ENCODE results near the gene MSH6. TPM values are rescaled to one million over a fixed set of nuclear protein-coding genes. Genes with fewer than 3 reads are reported as not detected.

MSH6 gene
- 100 to 1,000 TPM; 145 to 151 TPM for total RNA-seq

GRCh38 chr2:47782671-47783485 lies at the start of gene MSH6:
Gene MSH6, plus strand, starts transcription at chr2:47783145. Its CDS starts 89 bp downstream, at chr2:47783234.
- ChIA-PET CTCF (interaction anchor here (1.3 to 6.4 kb wide), 2 partner anchors 16 to 448 kb away, joined by 3 to 42 read pairs; no protein-coding TSS in a partner anchor), POLR2A (interaction anchor here (0.7 to 2.5 kb wide), 12 partner anchors 9 to 380 kb away, joined by 3 to 15 read pairs (median 5); partner anchors contain the start of gene MSH2)
- H3K27ac Mint-ChIP-seq, result peak within 1 kb of the TSS; percentile 91
- no peak for TF ChIP-seq CTCF (IDR thresholded peaks at IDR 0.05)
- H3K36me3 Mint-ChIP-seq (ENCODE audit: low read depth), result peaks cover 30% of the 10 kb centered on the region
- intact Hi-C loops (cut with micrococcal nuclease), result no loop called here
- peak within 1 kb of the TSS; percentile 88 for H3K4me3 Mint-ChIP-seq
- no peaks in the 10 kb centered on the region for H3K27me3 Mint-ChIP-seq
- peak; percentile 88 for DNase-seq
- H3K4me1 Mint-ChIP-seq (ENCODE audit: low read depth), result peaks cover 16% of the 10 kb centered on the region
- ATAC-seq, result peak; percentile 92
- H3K9me3 Mint-ChIP-seq, result no peaks in the 10 kb centered on the region

GRCh38 chr2:47735136-47735869 lies 47.6 kb upstream of the MSH6 start:
- intact Hi-C loops (cut with micrococcal nuclease), result no loop called here
- ChIA-PET CTCF (interaction anchor here (1.0 kb wide), 1 partner anchor 32 kb away, joined by 3 read pairs; no protein-coding TSS in a partner anchor), POLR2A (no interaction called here)
- Mint-ChIP-seq H3K9me3 (no peaks in the 10 kb centered on the region), H3K4me3 (no peak overlapping the region), H3K36me3 (ENCODE audit: low read depth) (no peaks in the 10 kb centered on the region), H3K27ac (no peak overlapping the region), H3K4me1 (ENCODE audit: low read depth) (no peaks in the 10 kb centered on the region), H3K27me3 (peaks cover 1% of the 10 kb centered on the region)
- no peak for ATAC-seq
- TF ChIP-seq CTCF (IDR thresholded peaks at IDR 0.05), result no peak
- DNase-seq, result no peak

DNA sequence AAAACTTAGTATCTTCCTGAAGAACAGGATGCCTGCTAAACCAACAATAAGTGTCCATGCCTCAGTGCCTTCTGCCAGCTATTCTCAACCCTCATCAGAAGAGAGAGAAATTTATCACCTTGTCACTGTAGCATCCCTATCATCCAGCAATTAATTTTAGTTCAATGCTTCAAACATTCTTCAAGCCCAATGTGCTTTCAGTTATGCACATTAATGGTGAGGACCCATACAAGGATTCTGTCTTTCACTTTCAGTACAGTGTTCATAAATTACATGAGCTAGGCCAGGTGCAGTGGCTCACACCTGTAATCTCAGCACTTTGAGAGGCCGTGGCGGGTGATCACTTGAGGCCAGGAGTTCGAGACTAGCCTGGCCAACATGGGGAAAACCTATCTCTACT lies 47.0 kb upstream of the MSH6 start:
- Mint-ChIP-seq H3K9me3 (no peaks in the 10 kb centered on the region), H3K27me3 (peaks cover 1% of the 10 kb centered on the region), H3K4me1 (ENCODE audit: low read depth) (no peaks in the 10 kb centered on the region), H3K36me3 (ENCODE audit: low read depth) (no peaks in the 10 kb centered on the region), H3K4me3 (no peak overlapping the region), H3K27ac (no peak overlapping the region)
- ChIA-PET CTCF (interaction anchor here (0.8 kb wide), 1 partner anchor 12 kb away, joined by 3 read pairs; no protein-coding TSS in a partner anchor), POLR2A (no interaction called here)
- ATAC-seq (no peak), DNase-seq (no peak)
- no peak for TF ChIP-seq CTCF (IDR thresholded peaks at IDR 0.05)
- intact Hi-C loops (cut with micrococcal nuclease), result no loop called here

DNA sequence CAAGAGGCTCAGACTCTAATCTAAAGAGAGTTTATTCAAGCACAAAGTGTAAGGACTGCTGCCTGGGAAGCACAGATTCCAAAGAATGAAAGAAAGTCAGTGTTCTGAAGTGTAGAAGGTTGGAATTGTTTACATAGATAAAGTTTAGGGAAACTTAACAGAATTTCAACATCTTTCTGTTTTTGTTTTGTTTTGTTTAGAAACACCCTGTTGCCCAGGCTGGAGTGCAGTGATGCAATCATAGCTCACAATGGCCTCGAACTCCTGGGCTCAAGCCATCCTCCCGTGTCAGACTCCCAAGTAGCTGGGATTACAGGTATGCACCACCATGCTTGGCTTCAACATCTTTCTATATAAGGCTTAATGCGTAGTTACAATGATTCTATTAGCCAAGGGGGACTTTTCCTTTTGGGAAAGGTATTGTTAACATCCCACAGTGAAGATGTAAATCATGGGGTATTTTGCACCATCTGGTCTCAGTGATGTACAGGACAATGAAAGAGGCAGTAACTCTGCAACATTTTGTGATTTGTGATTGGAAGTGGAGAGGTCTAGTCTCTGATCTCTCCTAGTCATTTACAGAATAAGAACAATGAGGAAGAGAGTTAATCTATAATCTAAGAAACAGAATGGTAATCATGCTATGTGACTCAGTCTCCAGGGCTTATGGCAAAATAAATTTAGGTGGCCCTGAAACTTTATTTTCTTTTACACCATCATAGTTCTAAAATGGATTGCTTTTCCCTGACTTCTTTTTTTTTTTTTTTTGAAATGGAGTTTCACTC lies 45.6 kb upstream of the MSH6 start:
- Mint-ChIP-seq H3K4me3 (no peak overlapping the region), H3K36me3 (ENCODE audit: low read depth) (no peaks in the 10 kb centered on the region), H3K4me1 (ENCODE audit: low read depth) (no peaks in the 10 kb centered on the region), H3K27me3 (peaks cover 4% of the 10 kb centered on the region), H3K27ac (no peak overlapping the region), H3K9me3 (no peaks in the 10 kb centered on the region)
- no peak for TF ChIP-seq CTCF (IDR thresholded peaks at IDR 0.05)
- POLR2A ChIA-PET, result no interaction called here
- DNase-seq (no peak), ATAC-seq (no peak)
- CTCF ChIA-PET, result no interaction called here
- intact Hi-C loops (cut with micrococcal nuclease), result no loop called here
